ENCODE data around the gene RCBTB2.

RCBTB2 gene

GRCh38 chr13:48527955-48528354 is 4.9 kb downstream of the RCBTB2 start:
- DNase-seq: no peak

DNA sequence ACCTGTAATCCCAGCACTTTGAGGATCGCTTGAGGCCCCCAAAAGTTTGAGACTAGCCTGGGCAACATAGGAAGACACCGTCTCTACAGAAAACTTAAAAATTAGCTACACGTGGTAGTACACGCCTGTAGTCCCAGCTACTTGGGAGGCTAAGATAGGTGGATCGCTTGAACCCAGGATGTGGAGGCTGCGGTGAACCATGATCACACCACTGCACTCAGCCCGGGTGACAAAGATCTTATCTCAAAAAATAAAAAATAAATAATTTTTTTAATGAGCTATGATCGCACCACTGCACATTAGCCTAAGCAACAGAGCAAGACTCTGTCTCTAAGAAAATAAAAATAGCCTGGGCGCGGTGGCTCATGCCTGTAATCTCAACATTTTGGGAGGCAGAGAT is 6.6 kb downstream of the RCBTB2 start:
- no peak for DNase-seq

DNA sequence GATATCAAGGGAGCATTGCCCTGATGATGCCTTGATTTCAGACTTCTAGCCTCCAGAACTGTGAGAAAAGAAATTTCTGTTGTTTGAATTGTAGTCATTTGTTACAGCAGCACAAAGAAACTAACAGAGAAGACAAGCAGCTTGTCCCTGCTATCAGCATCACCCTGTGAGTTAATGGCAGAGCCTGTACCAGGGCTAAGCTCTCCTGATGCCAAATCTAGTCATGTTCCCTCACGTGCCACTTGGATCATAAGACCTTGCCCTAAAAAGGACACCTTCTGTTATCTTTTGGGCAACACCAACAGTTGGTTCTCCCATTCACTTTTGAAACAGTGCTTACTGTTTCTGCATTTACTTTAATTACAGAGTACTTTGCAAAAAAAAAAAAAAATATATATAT is 14.8 kb downstream of the RCBTB2 start:
- DNase-seq: no peak

DNA sequence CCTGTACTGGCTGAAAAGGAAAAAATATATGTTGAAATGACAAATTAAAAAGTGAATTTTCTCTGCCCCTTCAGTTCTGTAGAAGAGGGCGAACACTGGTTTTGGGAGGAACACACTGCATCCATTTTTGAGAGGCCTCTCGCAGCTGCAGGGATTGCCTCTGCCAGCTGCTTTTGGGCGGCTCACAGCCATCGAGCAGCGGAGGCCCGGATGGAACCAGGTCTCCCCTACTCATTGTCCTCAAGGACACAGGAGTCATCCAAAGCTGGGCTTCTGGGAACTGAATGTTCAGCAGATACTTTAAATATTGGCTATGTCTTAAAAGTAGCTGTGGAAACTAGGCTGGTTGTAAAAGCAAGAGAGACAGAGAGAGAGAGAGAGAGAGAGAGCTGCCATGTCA is 17.1 kb downstream of the RCBTB2 start:
- no peak for DNase-seq

- no peak for DNase-seq
Measured at GRCh38 chr13:48514793-48515192, 18.1 kb downstream of the RCBTB2 start.

- DNase-seq: no peak
Measured at GRCh38 chr13:48511621-48512230, 21.2 kb downstream of the RCBTB2 start.

GRCh38 chr13:48510698-48511097 is 22.2 kb downstream of the RCBTB2 start:
- DNase-seq: no peak

- no peak for DNase-seq
Measured at GRCh38 chr13:48508011-48508410, 24.9 kb downstream of the RCBTB2 start.

- DNase-seq: no peak
Measured at GRCh38 chr13:48507021-48507420, 25.9 kb downstream of the RCBTB2 start.

GRCh38 chr13:48506092-48506701 is 26.7 kb downstream of the RCBTB2 start:
- DNase-seq: no peak

- DNase-seq: no peak
Measured at GRCh38 chr13:48505597-48506091, 27.2 kb downstream of the RCBTB2 start.

DNA sequence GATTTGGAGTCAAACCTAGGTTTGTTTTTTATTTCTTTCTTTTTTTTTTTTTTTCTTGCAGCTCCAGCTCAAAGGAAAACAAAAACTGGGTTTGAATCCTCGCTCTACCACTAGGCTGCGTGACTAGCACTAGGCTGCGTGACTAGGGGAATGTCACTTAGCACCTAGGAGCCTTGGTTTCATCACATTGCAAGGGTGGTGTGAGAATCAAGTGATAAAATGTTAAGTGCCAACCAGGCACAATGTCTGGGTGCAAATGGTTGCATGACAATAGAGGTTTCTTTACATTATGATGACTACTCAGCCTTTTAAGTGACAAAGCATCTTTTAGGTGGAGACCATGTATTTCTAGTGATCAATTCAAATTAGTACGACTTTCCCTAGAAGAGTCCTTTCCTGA is 27.9 kb downstream of the RCBTB2 start:
- DNase-seq: no peak

- no peak for DNase-seq
Measured at GRCh38 chr13:48504606-48505005, 28.3 kb downstream of the RCBTB2 start.

DNA sequence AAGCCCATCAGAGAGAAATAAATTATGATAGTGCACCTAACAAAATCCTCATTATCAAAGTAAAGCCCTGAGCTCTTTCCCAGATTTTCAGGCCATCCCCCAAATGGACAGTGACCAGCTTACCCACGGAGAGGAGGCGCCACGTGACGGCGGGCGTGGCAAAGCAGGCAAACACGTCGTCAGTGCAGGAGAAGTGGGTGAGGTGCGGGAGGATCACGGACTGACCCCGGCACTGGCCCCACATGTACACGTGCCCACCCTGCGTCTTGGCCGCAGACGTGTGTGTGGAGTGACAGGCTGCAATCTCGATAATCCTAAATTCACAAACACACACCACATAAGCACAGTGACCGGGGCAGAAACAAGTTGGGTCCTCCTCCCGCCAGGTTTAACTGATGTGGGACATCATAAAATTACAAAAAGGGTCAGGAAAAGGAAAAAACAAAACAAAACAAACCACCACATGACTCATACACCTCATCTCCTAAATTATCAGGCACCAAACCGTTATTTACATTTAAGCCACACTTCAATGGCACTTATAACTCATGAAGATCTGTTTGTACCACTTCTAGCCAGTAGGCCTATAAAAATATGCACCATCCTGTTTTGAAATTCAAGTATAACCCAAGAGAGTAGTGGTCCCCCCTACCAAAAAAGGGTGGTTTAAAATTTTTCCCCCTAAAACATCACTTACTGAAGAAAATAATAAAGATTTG is 30.1 kb downstream of the RCBTB2 start:
- no peak for DNase-seq

DNA sequence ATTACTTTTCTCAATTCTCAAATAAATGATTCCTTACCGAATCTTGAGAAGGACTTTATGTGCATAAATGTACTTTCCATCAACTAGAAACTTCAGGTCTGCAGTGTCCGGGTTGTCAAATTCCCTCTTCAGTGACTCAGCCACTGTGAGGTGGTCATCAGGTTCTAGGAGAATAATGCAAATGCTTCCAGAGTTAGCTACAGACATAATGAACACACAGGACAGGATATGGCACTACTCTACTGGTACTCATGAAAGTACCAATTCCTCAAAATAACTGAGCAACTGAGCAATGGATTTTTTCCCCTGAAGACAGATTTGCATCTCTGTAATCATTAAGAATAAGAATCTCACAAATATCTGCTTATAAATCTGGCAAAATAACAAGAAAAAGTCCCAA is 31.2 kb downstream of the RCBTB2 start:
- no peak for DNase-seq

DNA sequence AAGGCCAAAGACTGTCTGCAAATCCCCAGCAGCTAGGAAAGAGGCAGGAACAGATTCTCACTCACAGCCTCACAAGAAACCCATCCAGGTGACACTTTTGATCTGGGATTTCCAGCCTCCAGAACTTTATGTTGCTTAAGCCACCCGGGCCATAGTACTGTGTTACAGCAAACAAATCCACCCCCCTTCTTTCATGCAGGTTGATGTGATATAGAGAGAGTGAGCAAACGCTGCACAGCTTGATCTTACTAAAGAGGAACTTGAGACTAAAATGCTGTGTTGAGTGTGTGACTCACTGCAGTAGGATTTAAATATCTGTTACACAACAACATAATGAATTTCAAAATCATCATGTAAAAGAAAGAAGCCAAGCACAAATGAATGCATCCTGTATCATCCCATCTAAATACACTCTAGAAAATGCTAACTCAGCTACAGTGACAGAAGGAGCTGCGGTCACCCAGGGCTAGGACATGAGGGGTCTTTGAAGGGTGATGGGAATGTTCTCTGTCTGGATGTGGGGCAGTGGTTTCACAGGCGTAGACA is 32.2 kb downstream of the RCBTB2 start:
- DNase-seq: no peak

DNA sequence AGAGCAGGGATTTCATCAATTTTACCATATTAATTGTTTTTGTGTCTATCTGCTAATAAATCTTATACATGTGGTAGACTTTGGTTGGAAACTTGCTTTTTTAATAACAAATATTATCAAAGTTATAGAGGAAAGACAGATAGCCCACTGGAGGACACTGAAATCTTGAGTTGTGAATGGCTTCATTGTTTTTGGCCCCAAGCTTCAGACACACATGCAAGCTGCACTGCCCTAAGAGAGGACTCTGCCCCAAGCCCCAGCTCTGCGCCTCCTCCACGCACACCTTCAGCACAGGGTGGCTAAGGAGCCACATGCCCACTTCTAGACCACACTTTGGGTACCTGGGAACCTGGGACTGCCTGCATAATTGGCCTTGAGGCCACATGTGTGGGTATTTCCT is 35.2 kb downstream of the RCBTB2 start:
- no peak for DNase-seq

DNA sequence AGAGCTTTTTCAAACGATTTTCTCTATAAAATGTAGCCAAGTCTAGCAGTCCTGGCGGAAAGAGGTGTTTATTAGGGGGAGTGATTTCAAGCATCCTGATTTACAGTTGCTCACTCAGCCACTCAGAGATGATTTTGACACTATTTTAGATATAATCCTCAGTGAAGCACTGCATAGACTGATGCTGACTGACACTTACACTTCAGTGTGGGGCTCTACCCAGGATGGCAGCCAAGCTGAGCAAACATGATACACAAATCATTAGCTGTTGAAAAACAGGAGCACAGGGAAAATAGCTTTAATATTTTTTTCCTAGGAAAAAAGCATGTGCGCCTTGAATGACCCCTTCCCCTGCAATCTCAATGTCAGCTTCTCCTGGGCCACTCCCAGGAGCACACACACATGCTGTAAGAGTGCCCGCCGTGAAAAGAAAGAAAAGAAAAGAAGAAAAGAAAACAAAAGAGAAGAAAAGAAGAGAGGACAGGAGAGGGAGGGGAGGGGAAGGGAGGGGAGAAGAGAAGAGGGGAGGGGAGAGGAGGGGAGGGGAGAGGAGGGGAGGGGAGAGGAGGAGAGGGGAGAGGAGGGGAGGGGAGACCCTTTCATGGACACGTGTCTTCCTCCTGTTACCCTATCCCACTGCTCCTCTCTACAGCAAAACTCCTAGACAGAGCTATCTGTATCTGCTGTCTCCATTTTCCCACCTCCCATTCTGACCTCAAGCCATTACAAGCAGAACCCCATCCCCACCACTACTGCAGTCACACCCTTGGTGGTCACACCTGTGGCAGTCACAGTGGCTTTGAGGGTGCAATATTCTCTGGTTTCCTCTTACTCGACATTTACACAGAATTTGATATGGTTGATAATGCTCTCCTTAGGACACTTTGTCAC is 36.4 kb downstream of the RCBTB2 start:
- no peak for DNase-seq

DNA sequence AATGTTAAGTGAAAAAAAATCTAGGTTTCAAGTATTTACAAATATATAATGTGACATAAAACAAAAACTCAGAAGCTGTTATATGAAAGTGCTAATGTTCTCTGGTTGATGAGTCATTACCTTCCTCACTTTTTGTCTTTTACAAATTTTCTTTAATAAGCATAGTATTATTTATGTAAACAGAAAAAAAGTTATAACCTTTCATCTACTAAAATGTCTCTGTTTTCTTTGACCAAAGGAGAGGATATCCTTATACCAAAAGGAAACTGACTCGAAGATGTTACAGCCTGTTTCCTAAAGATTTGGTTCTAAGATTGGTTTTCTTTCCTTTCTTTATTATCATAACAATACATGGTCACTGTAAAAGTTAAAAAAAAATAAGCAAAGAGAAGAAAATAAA is 38.0 kb downstream of the RCBTB2 start:
- DNase-seq: no peak

DNA sequence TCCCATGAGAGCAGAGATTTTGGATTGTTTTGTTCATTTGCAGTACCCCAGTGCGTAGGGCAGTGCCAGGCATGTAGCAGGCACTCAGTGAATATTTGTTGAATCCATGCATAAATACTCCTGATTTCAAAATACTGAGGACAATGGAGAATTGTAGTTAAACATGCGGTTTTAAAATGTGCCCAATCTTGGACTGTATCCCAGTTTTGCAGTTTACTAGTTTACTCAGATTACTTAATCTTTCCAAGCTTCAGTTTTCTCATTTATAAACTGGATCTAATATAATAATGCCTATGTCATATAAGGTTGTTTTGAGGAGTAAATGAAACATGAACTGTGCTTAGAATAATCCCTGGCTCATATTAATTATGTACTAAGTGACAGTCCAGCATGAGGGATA is 39.0 kb downstream of the RCBTB2 start:
- no peak for DNase-seq

DNA sequence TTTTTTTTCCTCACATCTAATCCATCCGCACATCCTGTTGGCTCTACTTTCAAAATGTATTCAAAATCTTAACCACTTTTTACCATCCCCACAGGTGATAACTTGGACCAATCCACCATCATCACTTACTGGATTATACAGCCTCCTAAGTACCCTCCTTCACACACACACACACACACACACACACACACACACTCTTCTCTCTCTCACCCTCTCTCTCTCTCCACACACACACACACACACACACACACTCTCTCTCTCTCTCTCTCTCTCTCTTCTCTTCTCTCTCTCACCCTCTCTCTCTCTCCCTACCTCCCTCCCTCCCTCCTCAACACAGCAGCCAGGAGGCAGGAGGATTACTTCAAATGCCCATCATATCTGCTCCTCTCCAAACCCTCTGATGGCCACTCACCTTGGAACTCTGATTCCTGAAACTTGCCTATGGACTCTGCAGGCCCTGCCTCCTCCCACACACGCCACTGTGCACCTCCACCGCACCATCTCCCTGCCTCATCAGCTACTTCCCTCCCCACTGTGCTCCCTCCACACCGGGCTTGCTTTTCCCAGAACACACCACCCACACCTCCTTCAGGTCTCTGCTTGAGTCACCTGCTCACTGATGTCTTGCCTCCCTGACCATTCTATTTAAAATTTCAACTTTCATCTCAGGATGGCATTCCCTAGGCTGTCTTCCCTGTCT is 39.7 kb downstream of the RCBTB2 start:
- DNase-seq: no peak

- DNase-seq: no peak
Measured at GRCh38 chr13:48492470-48493065, 40.3 kb downstream of the RCBTB2 start.
